Mesenteric fat pad (tissue), 1 donor: Measurements from ENCODE around the gene HPCA. TPM values are rescaled to one million over a fixed set of nuclear protein-coding genes. Genes with fewer than 3 reads are reported as not detected.

Experiments
- DNase-seq: peaks from one replicate; pipeline ENCODE4 v3.0.0-alpha.2; 2020; ENCODE audit warnings: low spot score
- total RNA-seq: library from RNA; stranded (reverse); fragmentation: NEBNext Ultra II Directional; extraction: Animal tissue kit (Norgen Biotek cat#: 25700); gene quantifications from one replicate; pipeline ENCODE4 v1.2.1, GENCODE V29; 2021
- donor health status: DM: yes; HTN: yes; CAD: no.

HPCA gene
- total RNA-seq, 1 donor from 2014 or later, result not detected

DNA sequence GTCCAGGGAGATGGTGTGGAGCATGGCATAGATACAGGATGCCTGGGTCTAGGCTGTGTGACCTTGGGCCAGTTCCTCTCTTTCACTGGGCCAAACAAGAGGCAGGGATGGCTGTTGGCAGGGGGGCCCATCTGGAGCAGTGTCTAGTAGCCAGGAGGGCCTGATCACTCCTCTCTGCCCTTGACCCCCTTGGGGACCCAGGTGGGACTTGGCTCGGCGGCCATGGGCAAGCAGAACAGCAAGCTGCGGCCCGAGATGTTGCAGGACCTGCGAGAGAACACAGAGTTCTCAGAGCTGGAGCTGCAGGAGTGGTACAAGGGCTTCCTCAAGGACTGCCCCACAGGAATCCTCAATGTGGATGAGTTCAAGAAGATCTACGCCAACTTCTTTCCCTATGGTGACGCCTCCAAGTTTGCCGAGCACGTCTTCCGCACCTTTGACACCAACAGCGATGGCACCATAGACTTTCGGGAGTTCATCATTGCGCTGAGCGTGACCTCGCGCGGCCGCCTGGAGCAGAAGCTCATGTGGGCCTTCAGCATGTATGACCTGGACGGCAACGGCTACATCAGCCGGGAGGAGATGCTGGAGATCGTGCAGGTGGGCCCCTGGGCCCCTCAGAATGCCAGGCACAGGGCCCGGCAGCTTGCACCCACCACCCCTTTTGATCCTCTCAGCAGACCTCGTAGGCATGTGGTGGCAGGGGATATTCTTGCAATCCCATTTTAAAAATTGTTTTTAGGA lies 2.6 kb downstream of the HPCA start:
- no peak for DNase-seq

DNA sequence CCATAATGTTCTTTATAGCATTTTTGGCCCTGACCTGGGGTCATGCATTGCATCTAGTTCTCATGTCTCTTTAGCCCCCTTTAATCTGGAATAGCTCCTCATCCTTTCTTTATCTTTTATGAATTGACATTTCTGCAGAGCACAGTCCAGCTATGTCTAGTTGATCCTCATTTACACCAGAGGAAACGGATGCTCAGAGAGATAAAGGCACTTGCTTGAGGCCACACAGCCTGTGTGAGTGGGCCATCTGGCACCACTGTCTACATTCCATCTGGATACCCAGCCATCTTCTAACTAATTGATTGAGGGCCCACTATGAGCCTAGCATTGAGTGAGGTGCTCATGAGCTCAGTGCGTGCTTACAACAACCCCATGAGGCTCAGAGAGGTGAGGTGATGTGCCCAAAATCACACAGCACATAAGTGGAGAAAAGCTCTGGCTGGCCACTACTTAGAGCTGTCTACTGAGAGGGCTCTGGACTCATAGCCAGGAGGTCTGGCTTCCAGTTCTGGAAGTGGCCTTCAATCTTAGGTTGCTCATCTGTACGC lies 3.5 kb downstream of the HPCA start:
- DNase-seq, result no peak

DNA sequence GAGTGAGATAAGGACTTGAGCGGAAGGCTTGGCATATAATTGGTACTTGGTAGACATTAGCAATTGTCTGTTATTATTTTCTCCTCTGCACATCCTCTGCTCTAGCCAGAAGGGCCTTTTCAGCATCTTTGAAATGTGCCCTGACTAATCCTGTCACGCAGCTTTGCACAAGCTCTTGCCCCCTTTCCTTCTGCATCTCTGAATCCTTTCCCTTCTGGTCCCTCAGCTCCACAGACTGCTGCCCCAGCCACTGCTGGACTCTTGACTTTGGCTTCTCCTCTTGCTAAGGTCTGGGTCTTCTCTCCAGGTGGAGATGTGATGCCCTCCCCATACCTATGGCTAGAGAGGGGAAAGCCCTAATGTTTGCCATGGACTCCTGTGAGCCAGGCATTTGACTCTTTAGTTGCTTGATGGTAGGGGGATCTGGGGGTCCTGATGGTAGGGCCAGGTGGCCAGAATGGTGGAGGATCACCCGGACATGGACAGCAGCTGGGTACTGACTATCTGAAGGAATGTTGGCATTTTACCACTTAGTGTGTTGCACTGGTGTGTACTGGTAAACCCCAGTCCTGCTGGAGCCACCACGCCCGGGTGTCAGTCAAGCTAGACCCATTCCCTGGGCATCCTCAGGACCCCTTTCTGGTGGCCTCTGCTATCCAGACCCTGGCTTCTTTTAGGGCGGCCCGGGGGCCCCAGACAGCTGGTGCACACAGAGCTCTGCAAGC lies 4.4 kb downstream of the HPCA start:
- no peak for DNase-seq

DNA sequence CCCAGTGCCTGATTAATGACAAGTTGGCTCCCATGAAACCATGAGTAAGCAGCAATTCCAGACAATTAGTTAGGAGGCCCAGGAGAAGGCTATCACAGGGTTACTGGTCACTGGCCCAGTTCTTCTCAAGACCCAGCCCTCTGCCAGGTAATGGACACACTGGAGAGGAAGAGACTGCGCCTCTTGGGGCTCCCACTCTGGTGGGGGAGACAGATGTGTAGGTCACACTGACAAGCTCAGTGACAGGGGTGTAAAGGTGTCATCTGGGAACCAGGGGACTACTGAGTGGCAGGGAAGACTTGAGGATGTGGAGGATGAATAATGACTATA lies 4.9 kb downstream of the HPCA start:
- DNase-seq, result no peak

DNA sequence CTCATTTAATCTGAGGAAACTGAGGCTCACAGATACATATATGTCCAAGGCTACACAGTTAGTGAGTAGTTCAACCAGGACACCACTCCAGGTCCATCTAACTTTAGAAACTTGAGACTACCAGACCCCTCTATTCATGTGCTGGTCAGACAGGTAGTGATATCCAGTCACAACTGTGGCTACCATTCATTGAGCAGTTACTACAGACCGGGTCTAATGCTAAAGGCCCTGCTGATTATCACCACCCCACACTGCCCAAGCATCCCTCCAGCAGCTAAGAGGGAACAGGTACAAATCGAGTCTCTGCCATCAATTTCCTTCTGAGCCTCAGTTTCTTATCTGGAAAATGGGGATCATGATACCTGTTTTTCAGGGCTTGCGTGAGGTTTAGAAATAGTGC lies 5.3 kb downstream of the HPCA start:
- DNase-seq, result no peak

DNA sequence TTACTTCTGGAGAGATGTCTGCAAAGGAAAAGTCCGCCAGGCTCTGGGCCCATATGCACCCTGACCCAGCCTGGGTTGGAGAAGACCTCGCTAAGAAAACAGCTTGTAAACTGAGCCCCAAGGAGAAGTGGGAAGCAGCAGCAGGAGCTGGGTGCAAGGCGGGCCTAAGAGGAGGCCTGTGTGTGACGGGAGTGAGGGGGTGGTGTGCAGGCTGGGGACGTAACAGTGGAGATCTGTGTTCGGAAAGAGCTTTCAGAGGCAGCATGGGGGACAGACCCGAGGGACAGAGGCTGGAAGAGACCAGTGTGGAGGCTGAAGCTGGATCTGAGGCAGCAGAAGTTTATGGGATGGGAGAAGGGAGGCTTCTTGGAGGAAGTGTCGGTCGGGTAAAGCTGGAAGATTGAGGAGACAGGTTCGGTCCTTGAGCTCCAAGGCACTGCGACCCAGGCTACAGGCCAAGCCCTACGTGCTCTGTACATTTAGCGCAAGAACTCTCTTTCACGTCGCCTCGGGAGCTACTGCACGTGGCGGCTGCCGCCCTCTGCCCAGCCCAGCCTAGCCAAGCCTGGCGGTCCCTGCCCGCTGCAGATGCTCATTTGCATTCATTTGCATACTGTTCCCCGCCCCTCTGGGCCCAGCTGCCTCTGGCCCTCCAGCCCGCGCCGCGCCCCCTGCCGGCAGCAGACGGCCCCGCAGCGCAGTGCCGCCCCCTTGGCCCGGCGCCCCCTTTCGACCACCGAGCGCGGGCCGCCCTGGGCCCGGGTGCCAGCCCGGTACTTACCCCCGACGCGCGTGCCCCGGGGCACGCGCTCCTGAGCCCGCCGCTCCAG lies 6.3 kb downstream of the HPCA start:
- no peak for DNase-seq

DNA sequence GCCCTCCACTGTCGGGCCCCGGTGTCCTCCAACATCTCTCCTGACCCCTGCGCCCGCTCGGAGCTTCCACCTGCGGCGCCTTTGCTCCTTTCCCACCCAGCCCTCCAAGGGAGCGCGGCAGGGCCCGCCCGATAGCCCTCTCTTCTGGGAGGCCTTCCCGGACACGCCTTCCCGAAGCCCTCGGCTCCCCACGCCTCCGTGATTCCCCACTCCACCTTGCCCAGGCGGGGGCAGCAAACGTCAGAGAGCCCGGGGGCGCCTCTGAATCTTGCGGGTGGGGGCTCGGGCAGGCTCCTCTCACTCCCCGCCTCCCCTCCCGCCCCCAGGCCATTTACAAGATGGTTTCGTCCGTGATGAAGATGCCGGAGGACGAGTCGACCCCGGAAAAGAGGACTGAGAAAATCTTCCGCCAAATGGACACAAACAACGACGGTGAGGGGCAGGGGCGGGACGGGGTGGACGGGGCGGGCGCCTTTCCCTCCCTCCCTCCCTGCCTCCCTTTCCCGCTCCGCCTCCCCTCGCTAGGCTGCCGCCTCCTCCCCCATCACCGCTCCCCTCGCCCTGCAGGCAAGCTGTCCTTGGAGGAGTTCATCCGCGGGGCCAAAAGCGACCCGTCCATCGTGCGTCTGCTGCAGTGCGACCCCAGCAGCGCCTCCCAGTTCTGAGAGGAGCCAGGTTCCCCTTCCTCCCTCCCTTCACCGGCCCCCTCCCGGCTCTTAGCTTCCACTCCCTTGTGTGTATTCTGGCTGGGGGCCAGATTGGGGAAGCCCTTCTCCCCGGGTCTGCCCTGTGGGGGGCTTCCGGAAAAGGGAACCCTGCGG lies 7.1 kb downstream of the HPCA start:
- DNase-seq, result no peak

DNA sequence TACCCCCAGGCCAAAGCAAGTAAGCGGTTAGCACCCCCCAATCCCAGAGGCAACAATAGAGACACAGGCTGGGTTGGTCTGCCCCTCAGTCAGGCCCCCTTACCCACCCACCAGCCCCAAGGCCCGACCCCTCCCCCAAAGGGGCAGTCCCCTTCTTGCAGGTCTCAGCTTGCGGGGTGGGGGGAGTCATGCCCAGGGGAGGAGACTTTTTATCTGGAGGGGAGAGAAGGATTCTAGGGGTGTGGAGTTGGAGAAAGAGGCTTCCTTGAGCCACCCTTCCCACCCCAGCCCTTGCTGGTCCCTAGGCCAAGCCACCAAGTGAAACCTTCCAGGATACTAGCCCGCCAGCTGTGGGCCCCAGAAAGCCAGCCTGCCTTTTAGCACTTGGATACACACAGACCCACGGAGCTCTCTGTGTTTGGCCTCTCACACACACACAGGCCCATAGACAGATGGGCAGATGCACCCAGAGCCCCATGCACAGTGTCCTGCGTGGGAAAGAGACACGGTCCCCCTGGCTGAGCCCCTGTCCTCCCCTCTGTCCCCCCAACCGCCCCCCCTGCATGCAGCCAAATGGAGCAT lies 7.8 kb downstream of the HPCA start:
- no peak for DNase-seq

DNA sequence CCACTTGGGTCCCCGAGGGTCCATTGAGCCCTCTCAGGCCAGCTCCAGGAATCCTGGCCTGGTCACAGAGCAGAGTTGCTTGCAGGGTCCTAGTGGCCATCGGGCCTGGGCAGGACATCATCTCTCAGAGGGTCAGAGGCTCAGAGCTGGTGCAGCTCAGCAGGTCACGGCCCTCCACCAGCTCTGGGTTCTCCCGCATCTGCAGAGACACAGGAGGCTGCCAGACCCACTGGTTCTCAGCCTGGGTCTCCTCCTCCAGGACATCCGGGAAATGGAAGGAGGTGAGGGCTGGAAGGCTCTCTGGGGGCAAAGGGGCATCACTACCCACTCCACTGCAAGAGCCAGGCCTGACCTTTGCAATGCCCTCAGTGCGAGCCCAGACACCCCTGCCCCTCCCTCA lies 8.4 kb downstream of the HPCA start:
- DNase-seq, result no peak

DNA sequence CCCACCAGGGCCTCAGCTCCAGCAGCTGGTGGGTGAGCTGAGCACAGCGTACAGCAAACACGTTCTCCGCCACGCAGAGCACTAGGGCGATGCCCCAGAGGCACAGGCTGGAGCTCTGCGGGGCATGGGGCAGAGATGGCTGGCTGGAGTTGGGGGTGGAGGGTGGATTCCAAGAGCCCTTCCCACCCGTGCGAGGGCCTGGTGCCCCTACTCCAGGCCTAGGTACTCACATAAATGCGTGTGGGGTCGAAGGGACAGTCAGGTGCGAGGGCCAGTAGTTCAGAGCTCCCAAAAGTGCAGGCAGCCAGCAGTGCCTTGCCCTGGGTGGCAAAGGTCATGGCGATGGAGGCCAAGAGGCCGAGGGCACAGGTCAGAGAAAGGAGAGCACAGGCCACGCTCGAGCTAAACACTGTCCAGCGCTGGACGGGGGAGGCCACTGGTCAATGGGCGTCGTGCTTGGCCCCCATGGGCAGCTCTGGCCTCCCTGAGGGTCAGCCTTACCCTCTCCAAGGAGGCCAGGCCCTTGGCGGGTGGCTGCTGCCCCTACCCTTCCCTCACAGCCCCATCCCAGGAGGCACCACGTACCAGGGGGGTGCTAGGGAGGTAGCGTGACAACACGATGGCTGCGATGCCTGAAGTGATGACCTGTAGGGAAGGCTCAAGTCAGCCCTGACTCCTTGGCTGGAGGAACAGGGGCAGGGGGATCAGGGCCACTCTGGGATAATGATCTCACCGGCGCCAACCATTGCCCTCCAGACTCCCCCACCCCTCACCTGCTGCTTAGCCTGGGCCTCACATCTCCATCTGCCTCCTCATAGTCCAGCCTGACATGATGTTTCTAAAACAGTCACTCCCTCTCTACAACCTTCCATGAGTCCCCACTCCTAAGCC lies 9.3 kb downstream of the HPCA start:
- DNase-seq, result no peak

DNA sequence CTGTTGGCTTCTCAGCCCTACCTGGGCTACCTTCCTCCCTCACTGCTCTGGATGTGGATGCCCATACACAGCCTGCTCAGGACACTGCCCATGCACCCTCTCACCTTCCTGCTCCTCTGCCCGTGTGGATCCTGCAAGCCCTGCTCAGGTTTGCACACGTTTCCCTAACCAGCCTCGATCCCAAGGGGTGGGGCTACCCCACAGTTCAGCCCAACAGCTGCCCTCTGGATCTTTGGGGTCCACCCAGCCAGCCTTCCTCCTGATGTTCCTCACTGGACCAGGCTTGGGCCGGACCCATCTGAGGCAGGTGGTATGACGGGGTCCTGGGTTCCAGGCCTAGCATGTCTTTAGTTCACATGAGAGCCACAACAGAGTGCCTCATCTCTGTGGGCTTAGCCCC lies 10.2 kb downstream of the HPCA start:
- no peak for DNase-seq

DNA sequence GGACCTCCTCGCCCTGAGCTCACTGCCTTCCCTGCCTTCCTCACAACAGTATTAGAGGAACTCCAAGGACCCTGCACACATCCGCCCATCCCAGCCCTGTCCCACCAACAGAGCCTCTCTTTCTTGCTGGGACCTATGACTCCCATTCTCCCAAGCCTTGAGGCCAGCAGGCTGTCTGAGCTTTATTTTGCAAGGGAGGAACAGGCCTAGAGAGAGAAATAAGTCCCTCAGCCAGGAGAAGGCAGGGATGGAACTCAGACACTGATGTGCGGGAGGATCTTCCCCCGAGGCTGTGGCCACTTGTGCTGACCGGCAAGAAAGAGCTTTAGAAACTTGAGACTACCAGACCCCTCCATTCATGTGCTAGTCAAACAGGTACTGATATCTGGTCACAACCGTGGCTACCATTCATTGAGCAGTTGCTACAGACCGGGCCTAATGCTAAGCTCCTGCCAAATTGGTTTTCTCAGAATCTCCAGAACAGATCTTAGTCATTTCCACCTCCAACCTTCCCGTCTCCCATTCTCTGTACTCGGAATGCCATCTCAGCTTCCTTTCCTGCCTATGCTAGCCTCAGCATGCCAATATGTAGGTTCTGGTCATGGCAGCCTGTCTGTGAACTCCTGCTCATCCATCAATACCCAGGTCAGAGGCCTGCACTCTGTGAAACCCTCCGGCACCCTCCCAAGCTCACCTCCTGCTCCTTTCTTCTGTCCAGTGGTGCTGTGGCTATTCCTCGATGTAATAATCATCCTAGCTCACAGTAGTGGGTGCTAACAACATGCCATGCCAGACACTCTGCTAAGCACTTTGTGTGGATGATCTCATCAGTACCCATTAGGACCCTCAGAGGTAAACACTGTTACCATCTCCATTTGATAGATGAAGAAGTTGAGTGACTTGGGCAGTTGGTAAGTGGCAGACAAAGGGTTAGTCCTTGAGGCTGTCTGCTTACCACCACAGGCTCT lies 11.1 kb downstream of the HPCA start:
- DNase-seq, result no peak

DNA sequence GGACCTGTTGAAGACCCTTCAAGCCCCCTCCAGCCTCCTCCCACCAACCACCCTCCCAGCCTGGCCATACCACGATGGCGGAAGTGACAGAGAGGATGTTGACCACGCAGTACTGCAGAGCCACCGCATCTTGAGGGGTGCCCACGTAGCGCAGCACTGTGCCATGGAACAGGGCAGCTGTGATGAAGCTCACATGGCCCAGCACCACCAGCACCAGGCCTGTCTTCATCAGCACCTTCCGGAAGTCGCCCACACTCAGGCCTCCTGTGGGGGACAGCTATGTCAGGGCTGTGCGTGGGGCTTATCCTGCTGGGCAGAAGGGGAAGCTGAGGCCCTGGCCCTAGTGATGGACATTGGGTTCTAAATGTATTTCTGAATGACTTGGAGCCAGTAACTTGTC lies 11.8 kb downstream of the HPCA start:
- no peak for DNase-seq

DNA sequence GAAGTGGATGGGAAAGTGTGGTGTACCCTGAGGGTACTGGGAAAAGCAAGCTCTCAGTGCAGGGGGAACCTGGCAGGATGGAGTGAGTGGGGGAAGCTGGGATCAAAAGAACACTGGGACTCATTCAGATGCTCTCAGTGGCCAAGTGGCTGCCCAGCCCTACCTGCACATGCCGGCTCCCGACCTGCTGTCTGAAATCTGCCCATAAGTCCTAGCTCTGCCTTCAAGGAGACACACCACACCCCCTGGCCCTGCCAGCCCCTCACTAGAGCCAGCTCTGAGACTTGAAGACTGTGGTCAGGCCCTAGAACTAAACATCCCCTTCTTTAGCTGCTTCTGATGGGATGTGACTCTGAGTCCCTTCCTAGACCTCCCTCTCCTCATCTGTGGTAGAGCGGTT lies 12.7 kb downstream of the HPCA start:
- DNase-seq, result no peak

DNA sequence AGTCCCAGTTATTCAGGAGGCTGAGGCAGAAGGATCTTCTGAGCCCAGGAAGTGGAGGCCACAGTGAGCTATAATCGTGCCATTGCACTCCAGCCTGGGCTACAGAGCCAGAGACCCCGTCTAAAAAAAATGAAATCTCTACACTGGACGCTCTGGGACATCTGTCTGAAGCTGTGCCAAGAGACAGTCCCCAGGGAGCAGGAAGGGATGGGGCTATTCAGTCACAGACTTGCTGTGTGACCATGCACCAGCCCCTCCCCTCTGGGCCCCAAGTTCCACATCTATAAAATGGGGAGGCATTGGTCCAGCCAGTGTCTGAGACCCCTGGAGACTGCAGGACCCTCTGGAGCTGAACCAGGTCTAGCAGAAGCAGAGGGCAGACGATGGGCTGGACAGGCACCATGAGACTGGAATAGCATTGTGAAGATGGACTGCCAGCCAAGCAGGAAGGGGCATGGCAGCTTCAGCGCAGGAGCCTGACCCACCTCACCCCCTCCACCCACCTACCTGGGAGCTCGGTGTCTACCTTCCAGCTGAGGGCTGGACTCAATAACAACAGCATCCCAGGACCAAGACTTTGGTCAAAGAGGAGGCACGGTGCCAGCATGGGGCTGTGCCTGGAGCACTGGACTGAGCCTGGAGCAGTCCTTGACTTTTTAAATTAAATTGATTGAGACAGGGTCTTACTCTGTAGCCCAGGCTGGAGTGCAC lies 13.4 kb downstream of the HPCA start:
- no peak for DNase-seq

DNA sequence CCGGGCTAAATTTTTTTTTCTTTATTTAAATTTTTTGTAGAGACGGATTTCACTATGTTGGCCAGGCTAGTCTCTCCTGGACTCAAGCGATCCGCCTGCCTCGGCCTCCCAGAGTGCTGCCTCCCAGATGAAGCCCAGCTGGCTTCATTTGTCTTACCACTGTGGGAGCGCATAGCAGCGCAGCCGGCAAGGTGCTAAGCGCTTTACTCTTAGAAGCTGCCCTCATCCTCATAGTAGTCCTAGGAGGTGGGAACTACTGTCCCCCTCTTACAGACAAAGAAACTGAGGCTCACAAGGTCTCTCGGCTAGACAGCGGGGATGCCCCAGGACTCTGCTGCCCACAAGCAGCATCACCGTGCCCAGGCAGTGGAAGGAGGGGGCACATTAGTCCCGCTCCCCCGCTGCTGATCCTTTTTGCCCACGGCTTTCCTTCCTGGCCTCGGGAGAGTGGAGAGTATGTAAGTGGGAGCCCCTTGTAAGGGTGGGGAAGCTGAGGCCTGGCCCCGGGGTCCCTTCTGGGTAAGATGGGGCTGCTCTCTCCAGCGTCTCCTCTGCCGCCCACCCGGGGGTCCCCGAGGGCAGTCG lies 14.2 kb downstream of the HPCA start:
- no peak for DNase-seq
